HUDEP-2 (cell line): ENCODE results near the gene CD4.

Experiments used
- DNase-seq, 76 experiments: peaks; one replicate each; lab custom pipeline; 2025; ENCODE audit not compliant: unreplicated experiment in 76 of 76; lab: John Stamatoyannopoulos, UW

Gene CD4

DNA sequence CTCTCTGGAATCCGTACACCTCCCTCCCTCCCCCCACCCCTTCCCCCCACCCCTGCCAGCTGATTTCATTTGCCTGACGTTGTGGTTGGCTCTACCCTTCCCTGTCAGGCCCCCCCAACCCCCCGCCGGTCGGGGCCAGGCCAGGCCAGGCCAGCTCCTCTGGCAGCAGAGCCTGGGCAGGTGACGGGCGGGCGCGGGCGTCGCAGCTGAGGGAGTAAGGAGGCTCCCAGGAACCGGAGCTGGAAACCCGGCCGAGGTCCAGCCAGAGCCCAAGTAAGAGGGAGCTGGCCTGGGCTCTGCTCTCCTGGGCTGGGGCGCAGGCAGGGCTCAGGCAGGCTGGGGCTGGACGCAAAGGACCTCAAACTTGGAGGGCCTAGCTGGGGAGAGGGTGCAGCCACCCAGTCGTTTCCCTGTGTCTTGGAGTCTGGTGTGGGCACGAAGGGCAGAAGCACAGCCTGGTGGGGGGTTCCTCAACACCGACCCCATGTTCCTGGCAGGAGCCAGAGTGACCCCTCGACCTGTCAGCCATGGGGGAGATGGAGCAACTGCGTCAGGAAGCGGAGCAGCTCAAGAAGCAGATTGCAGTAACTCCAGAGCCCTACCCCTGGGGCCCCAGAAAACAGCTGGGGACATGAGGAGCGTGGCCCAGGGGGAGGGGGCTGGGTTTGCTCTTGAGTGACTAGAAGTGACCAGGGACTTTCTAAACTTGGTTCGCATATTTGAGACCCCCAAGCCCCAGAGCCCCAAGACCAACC is 51.6 kb downstream of the CD4 start, which contains the start of gene GNB3:
GNB3 (plus strand) TSS at position 165 of the 755 bp plus-strand sequence; CDS start at position 528, 363 bp downstream.
- DNase-seq = no peak

DNA sequence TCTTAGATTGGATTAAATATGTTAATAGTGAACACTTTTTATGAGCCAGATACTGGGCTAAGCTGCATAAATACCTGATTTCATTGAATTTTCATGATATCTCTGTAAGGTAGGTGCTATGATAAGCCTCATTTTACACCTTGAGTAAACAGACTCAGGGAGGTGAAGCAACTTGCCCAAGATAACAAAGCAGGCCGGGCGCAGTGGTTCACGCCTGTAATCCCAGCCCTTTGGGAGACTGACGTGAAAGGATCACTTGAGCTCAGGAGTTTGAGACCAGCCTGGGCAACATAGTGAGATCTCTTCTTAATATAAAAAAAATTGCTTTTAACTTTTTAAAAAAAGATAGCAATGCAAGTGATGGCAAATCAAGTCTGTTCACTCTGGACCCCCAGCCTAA is 52.7 kb downstream of the CD4 start:
- no peak for DNase-seq

DNA sequence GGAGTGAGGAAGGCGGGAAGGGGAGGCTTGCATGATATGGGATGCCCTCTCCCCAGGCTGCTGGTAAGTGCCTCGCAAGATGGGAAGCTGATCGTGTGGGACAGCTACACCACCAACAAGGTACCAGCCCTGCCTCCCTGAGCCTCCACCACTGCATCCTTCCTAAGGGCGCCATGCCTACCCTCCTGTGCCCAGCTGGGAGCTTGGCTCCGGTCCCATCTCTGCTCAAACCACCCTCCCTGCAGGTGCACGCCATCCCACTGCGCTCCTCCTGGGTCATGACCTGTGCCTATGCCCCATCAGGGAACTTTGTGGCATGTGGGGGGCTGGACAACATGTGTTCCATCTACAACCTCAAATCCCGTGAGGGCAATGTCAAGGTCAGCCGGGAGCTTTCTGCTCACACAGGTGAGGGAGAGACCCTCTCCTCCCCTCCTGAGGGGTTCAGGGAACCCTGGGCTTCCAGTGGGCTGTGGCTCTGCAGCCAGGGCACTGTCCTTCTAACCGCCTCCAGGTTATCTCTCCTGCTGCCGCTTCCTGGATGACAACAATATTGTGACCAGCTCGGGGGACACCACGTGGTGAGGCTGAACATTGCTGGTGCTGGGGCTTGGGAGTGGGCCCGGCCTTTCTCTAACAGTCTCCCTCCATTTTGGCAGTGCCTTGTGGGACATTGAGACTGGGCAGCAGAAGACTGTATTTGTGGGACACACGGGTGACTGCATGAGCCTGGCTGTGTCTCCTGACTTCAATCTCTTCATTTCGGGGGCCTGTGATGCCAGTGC is 54.0 kb downstream of the CD4 start:
- DNase-seq = peak in 39 of 76 experiments; percentile 3 to 61 (median 28)

DNA sequence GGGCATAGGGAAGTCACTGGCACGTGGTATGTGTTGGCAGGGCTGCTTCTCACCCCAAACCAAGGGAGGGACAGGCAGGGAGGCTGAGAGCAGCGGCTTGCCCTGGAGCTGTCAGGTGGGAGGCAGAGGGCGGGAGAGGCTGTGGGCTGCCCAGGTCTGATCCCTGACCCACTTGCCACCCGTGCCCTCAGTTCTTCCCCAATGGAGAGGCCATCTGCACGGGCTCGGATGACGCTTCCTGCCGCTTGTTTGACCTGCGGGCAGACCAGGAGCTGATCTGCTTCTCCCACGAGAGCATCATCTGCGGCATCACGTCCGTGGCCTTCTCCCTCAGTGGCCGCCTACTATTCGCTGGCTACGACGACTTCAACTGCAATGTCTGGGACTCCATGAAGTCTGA is 56.1 kb downstream of the CD4 start:
- no peak for DNase-seq

DNA sequence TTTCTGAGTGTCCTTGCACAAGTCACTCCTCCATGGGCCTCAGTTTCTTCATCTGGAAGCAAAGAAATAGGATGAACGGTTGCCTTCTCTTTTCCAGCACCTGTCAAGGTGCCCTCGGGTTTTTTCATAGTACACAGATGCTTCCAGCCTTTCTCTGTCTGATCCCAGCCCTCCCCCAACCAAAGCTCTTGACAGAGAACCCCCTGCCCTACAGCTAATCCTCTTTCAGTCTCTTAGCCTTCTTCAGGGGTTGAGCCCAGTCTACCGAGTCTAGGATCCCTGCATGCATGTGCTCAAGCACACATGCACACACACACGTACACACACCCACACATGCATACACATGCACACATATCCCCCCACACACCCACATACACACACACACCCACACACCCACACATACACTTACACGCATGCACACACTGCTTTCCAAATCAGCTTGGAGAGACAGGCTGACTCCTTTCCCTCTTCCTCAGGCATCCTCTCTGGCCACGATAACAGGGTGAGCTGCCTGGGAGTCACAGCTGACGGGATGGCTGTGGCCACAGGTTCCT is 57.1 kb downstream of the CD4 start:
- no peak for DNase-seq

DNA sequence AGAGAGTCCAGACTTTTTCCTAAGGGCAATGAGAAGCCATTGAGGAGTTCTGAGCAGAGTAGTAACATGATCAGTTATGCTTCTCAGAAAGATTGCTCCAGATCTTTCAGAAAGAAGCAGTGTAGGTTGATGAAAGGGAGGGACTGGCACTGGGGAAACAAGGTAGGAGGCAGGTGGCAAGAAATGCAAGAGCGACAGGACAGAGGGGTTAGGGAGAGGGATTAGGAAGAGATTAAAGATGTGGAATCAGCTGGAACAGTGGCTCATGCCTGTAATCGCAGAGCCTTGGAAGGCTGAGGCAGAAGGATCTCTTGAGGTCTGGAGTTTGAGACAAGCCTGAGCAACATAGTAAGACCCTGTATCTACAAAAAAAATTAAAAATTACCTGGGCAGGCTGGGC is 58.3 kb downstream of the CD4 start:
- no peak for DNase-seq

DNA sequence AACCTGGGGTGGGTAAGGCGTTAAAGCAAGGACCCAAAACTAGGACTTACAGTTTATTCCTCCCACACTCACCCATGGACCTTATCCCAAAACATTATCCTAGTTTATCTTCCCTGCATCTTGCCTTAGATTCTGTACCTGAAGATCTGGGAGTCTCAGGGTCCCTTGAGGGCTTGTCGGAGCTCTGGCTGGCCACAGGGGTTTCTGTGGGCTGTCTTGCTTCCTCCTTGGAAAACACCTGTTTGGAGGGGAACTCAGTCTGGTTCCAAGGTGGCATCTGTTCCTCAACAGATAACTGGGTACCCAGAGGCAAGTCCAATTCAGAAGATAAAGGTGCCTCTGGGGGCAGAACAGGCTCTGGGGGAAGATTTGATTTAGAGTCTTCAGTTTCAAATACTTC is 60.1 kb downstream of the CD4 start:
- DNase-seq = no peak

DNA sequence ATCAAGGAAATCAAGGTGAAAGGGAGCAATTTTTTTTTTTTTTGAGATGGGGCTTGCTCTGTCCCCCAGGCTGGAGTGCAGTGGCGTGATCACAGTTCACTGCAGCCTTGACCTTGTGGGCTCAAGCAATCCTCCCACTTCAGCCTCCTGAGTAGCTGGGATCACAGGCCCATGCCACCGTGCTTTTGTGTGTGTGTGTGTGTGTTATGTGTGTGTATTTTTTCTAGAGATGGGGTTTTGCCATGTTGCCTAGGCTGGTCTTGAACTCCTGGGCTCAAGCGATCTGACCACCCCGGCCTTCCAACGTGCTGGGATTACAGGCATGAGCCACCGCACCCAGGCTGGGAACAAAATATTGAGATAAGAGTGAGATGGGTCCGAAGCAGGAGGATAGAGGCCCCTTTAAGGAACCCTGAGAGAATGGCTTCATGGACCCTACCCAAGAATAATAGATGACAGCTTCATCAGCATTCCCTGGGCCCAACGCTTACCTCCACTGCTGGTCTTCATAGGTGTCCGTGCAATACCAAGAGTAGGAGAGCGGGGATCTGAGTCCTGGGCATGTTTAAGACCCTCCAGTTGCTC is 60.7 kb downstream of the CD4 start:
- no peak for DNase-seq

DNA sequence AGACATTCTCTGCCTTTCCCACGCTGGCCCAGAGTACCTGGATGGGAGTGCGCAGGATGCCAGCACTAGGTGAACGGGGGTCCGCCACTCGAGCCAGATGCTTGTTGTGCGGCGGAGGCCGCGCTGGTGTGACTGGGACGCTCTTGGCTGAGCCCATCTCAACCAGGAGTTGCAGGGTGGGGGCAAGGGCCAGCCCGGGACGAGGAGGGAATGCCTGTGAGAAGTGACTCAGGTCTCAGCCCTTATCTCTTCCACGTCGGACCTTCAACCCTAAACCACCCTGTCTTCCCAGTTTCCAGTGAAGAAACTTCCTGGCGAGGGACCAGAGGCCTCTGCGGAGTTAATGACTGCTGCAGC is 61.4 kb downstream of the CD4 start:
- no peak for DNase-seq

DNA sequence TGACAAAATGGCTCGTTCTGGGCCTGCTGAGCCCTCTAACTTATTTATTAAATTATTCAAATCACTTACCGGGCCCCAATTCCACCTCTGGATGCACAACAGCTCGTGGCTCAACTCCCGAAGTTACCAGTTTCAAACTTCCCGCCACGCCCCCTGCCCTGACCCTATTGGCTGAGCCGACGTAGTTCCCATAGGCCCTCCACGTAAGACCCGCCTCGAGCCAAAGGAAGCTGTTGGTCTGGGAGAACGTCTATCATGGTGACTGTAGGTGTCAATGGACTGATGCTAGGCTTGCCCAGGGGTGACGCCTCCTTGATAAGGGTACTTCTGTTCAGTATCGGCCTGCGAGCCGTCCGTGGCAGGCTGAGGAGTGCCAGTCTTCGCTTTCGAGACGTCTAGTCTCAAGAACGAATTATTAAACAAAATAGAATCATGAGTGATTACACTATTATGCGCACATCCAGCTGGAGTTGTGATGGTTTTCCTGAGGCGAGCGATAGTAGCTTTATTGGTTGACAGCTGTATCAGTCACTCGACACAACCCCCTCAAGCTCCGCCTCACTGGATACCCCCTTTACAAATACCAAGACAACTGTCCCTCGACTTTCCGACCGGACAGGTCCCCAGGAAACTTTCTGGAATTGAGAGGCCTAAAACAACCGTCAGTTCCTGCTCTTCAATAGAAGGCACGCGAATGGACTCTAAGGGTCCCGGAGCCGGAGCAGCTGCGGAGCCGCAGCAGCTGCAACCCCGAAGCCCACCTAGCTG is 62.0 kb downstream of the CD4 start, which contains the start of gene CDCA3:
CDCA3 (minus strand) TSS at position 134 of the 768 bp plus-strand sequence. CDS start 334 bp downstream, outside the sequence.
- DNase-seq = peak; percentile 48 to 99 (median 96)

DNA sequence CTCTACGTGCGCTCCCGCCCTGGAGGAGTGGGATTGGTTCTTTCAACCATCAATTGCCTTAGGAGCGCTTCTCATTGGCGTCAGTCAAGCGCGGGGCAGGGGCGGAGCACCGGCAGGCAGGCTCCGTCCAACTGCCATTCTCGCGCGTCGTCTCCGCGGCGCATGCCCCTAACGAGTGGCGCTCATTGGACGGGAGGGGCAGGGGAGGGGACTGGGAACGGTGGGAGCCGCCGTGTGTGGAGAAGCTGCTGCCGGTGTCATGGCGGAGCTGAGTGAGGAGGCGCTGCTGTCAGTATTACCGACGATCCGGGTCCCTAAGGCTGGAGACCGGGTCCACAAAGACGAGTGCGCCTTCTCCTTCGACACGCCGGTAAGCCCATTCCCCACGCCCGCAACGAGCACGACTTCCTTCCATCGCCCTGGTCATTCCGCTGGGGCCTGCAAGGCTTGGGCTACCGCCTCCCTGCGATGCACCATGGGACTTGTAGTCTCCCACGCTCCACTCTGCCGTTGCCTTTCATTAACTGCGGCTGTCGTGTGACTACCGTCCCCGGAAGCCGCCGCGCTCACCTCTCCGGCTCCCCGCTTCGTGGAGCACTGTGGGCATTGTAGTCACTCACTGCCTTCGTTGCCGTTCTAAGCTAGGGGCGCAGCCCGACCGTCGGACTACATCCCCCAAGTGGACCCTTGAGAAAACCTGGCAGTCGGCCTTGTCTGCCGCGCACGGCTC is 62.8 kb downstream of the CD4 start, which contains the start of gene USP5:
USP5 (plus strand) TSS at position 230 of the 730 bp plus-strand sequence; CDS start at position 260, 30 bp downstream.
- peak; percentile 60 to 99 (median 97) for DNase-seq

DNA sequence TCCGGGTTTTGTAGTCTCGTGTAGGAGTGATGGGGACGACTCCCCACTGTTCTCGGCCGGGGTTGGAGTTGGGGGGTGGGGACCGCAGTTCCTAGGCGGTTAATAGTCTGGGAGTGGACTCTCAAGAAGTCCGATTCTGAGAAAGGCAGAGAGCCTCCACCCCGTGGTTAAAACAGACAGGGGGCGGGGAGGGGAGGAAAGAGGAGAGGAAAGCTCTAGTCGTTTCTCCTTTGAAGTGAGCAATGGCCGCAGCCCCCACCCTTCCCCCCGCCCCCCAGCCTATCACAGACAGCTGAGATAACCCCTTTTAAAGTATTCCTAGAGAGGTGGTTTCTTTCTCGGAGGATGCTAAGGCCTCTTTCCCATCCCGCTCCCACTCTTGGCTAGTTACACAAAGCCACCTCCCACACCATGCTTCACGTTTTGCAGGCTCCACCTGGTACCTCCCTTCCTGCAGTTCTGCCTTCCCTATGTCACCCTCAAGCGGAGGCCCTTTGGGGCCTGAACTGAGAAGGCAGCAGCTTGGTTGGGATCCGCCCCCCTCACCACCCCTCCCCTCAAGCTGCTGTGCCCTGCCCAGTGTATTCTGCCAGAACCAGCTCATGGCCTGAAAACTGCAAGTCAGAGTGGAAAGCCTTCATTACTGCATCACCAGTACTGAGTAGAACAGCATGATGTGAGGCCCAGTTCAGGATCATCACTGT is 63.5 kb downstream of the CD4 start:
- peak in 73 of 76 experiments; percentile 32 to 87 (median 71) for DNase-seq

DNA sequence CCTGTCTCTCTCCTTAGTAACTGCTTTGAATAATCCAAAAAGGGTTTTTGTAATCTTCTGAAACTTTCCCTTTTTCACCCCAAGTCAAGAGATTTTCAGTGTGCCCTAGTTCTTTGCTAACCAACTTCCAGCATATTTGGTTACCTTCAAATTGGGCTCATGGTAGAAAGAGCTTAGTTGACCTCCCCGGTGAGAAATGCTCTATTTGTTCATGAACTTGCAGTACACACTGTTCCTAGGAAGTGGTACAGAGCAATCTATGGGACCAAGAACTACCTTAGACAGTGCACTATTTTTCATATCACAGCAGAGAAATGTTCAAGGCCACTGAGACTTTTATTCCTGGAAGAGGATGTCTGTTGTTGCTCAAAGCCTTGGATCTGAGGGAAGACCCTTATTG is 64.3 kb downstream of the CD4 start:
- DNase-seq = no peak

DNA sequence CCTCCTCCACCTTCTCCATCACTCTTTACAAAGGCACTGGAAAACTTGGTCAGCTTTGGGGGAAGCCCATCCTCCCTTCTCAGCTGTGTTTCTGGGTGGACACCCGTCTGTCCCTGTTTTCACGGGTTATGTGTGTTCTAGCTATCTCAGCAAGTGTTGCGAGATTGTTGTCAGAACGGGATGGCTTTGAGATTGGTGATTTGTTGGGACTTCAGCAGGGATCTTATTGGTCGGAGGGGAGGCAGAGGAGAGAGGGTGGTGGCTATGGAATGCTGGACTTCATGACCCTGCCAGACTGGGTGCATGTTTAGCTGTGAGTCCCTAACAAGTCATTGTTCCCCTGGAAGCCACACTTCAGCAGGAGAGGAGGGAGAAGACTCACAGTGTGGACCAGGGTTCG is 64.7 kb downstream of the CD4 start:
- no peak for DNase-seq

DNA sequence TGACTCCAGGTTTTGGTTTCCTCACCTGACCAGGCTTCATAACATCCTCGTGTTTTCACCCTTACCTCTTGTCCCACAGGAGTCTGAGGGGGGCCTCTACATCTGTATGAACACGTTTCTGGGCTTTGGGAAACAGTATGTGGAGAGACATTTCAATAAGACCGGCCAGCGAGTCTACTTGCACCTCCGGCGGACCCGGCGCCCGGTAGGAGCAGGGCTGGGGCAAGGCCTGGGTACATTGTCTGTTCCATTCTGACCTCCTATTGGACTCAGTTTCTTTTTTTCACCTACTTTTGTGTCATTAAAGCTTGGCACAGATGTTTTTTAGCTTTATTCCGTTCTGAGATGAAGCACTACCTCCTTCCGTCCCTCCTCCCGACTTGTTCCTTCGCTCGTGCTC is 66.0 kb downstream of the CD4 start:
- DNase-seq = no peak

DNA sequence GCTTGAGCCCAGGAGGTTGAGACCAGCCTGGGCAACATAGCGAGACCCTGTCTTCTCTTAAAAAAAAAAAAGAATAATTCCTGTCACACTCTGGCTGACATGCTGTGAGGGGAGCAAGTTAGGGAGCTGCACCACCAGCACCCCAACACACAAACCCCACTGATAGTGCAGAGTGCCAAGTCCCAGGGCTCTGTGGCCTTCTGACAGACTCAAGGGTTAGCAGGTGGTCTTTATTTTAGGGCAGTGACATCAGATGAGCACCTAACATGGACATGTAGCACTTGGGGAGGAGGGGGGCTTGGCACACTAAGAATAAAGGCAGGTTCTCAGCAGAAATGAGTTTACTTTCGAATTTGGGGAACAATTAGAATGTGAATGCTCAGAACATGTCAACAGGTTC is 69.5 kb downstream of the CD4 start:
- DNase-seq = no peak

DNA sequence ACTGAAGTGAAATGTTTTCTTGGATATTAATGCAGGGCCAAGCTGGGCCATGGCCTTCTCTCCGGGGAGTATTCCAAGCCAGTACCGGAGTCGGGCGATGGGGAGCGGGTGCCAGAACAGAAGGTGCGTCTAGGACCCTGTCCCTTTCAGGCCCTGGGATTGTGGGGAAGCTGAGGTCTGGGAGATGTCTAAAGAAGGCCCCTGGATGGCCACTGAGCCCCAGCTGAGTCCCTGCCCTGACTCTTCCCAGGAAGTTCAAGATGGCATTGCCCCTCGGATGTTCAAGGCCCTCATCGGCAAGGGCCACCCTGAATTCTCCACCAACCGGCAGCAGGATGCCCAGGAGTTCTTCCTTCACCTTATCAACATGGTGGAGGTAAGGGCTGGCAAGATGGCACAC is 70.8 kb downstream of the CD4 start:
- DNase-seq = no peak

DNA sequence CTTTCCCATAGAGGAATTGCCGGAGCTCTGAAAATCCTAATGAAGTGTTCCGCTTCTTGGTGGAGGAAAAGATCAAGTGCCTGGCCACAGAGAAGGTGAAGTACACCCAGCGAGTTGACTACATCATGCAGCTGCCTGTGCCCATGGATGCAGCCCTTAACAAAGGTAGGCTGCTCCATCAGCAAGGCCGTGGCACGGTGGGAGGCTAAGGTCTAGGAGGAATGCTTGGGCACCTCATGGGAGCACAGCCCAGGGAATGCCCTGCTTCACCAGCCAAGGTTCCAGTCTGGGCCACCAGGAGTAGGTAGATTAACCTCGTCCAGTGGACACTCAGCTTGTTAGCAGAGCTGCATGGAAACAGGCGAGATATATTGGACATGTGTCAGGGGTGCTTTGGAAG is 71.6 kb downstream of the CD4 start:
- DNase-seq = no peak

DNA sequence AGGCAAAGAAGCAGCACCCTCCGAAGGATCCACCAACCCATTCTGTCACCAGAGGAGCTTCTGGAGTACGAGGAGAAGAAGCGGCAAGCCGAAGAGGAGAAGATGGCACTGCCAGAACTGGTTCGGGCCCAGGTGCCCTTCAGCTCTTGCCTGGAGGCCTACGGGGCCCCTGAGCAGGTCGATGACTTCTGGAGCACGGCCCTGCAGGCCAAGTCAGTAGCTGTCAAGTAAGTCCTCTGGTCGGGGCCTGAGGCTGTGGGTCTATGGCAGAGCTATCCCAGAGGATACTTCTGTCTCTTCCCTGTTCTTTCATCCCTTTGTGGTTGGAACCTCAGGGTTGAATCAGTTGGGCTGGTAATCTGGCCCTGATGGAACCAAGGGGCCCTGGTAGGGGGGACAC is 72.1 kb downstream of the CD4 start:
- no peak for DNase-seq
